ENCODE data around the gene TBC1D22B.

The TBC1D22B gene

GRCh38 chr6:37275350-37275749, 17.8 kb downstream of the TBC1D22B start:
- no peak overlapping the region for H3K4me3 ChIP-seq (ENCODE audit: low read depth, low read length)
- no peak for DNase-seq (ENCODE audit: low read depth, low spot score)
- ChIA-PET POLR2A (no interaction called here), CTCF (no interaction called here)
- TF ChIP-seq, protein P1, sequence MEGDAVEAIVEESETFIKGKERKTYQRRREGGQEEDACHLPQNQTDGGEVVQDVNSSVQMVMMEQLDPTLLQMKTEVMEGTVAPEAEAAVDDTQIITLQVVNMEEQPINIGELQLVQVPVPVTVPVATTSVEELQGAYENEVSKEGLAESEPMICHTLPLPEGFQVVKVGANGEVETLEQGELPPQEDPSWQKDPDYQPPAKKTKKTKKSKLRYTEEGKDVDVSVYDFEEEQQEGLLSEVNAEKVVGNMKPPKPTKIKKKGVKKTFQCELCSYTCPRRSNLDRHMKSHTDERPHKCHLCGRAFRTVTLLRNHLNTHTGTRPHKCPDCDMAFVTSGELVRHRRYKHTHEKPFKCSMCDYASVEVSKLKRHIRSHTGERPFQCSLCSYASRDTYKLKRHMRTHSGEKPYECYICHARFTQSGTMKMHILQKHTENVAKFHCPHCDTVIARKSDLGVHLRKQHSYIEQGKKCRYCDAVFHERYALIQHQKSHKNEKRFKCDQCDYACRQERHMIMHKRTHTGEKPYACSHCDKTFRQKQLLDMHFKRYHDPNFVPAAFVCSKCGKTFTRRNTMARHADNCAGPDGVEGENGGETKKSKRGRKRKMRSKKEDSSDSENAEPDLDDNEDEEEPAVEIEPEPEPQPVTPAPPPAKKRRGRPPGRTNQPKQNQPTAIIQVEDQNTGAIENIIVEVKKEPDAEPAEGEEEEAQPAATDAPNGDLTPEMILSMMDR (IDR thresholded peaks at IDR 0.05; ENCODE audit: insufficient read depth, low read length, missing control alignments): no peak

- no peak overlapping the region for H3K4me3 ChIP-seq (ENCODE audit: low read depth, low read length)
- DNase-seq (ENCODE audit: low read depth, low spot score): no peak
- ChIA-PET POLR2A (no interaction called here), CTCF (no interaction called here)
- TF ChIP-seq, protein P1 (IDR thresholded peaks at IDR 0.05; ENCODE audit: insufficient read depth, low read length, missing control alignments): no peak
Measured at GRCh38 chr6:37277001-37277409, 19.4 kb downstream of the TBC1D22B start.

- ChIA-PET POLR2A (no interaction called here), CTCF (interaction anchor here (1.0 to 1.8 kb wide), 3 partner anchors 14 to 261 kb away, joined by 3 to 4 read pairs (median 4); no protein-coding TSS in a partner anchor)
- no peak for DNase-seq (ENCODE audit: low read depth, low spot score)
- TF ChIP-seq, protein P1 (IDR thresholded peaks at IDR 0.05; ENCODE audit: insufficient read depth, low read length, missing control alignments): no peak
- no peak overlapping the region for H3K4me3 ChIP-seq (ENCODE audit: low read depth, low read length)
Measured at GRCh38 chr6:37279366-37280134, 22.0 kb downstream of the TBC1D22B start.

DNA sequence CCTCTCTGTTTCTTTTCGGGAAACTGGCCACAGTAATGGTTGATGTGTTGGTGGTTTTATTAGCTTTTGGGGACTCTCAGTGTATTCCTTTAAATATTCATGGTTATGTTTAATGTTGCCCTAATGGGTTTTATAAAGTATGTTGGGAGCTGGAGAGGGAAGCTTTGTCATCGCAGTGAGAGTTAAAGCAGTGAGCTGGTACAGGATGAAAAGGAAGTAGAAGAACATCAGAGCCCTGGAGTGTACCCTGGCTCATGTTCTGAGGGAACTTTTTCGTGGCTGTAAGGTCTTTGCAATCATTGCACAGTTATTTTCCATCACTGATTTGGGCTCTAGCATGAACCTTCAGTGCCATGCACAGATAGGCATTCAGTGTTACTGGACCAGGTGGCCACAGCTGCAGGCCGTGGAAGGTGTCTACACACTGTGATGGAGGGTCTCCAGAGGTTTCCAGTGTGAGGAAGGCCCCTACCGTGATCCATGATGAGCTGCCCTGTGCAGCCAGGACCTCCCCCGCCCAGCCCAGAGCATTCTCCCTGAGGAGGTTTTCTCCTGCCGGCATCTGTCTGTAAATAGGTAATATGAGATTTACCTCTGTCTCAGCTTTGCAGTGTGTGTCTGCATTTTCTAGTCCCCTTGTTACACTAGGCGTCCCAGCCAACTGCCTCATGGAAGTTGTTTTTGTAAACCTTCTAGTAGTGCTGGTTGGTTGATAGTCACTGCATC, 22.8 kb downstream of the TBC1D22B start:
- POLR2A ChIA-PET: no interaction called here

DNA sequence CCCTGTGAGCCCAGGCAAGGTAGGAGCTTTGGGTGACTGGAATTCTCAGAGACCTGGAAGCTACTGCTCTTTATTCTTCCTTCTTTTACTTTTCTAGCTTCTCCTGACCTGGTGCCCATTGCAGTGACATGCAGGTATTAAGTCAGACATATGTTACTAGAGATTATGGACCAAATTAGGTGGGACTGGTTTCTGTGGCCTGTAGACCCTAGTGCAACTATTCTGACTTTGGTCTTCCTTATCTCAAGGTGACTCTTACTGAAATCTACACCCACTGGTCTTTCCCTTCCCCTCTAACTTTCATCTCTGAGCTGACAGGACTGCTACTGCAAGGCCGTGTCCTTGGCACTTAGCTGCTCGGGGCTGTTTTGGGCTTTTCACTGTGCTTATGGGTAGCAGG, 24.8 kb downstream of the TBC1D22B start:
- DNase-seq (ENCODE audit: low read depth, low spot score): no peak
- CTCF ChIA-PET: interaction anchor here (1.5 kb wide), 1 partner anchor 12 kb away, joined by 4 read pairs; no protein-coding TSS in a partner anchor
- no peak overlapping the region for H3K4me3 ChIP-seq (ENCODE audit: low read depth, low read length)
- TF ChIP-seq, protein P1 (IDR thresholded peaks at IDR 0.05; ENCODE audit: insufficient read depth, low read length, missing control alignments): no peak
- POLR2A ChIA-PET: no interaction called here

More for the DNA sequence above, 22.8 kb downstream of the TBC1D22B start:
- no peak for DNase-seq (ENCODE audit: low read depth, low spot score)
- TF ChIP-seq, protein P1 (IDR thresholded peaks at IDR 0.05; ENCODE audit: insufficient read depth, low read length, missing control alignments): no peak
- no peak overlapping the region for H3K4me3 ChIP-seq (ENCODE audit: low read depth, low read length)
- CTCF ChIA-PET: interaction anchor here (1.0 to 1.8 kb wide), 4 partner anchors 13 to 262 kb away, joined by 3 to 4 read pairs (median 4); no protein-coding TSS in a partner anchor

DNA sequence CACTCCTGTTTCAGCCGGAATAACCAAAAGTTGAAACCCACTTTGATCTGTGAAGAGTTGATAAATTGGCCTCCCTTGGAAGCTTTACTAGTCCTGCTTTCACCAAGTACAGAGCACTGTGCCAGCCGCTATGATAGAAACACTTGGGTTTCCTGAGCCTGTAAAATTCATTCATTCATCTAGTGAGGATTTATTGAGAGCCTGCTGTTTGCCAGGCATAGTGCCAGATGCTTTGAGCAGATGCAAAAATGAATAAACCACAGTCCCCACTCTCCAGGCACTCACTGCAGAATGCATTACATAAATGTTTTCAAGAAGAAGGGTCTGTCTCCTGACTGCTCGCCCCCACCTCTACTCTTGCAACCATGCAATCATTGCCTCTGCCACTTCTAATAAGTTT, 25.7 kb downstream of the TBC1D22B start:
- CTCF ChIA-PET: interaction anchor here (1.1 to 1.5 kb wide), 2 partner anchors 12 to 20 kb away, joined by 4 read pairs; no protein-coding TSS in a partner anchor
- TF ChIP-seq, protein P1 (IDR thresholded peaks at IDR 0.05; ENCODE audit: insufficient read depth, low read length, missing control alignments): no peak
- POLR2A ChIA-PET: no interaction called here
- DNase-seq (ENCODE audit: low read depth, low spot score): no peak
- no peak overlapping the region for H3K4me3 ChIP-seq (ENCODE audit: low read depth, low read length)
